ENCODE results near the gene NUDCD3. TPM values are rescaled to one million over a fixed set of nuclear protein-coding genes. Genes with fewer than 3 reads are reported as not detected.

Gene NUDCD3
- total RNA-seq, 2 donors from 2014 or later, result 70.6 to 75.1 TPM

- no peak for DNase-seq (ENCODE audit: low spot score)
- intact Hi-C loops (cut with DNase I), result no loop called here
Measured at GRCh38 chr7:44336491-44336890, 154.0 kb downstream of the NUDCD3 start.

GRCh38 chr7:44335184-44335583 lies 155.3 kb downstream of the NUDCD3 start:
- DNase-seq (ENCODE audit: low spot score), result no peak
- intact Hi-C loops (cut with DNase I), result no loop called here

GRCh38 chr7:44334734-44335097 lies 155.7 kb downstream of the NUDCD3 start:
- intact Hi-C loops (cut with DNase I), result no loop called here
- no peak for DNase-seq (ENCODE audit: low spot score)

- intact Hi-C loops (cut with DNase I), result no loop called here
- no peak for DNase-seq (ENCODE audit: low spot score)
Measured at GRCh38 chr7:44333911-44334733, 156.3 kb downstream of the NUDCD3 start.

GRCh38 chr7:44331682-44332081 lies 158.8 kb downstream of the NUDCD3 start:
- DNase-seq (ENCODE audit: low spot score), result no peak
- intact Hi-C loops (cut with DNase I), result no loop called here

- intact Hi-C loops (cut with DNase I), result no loop called here
Measured at GRCh38 chr7:44330331-44330730, 160.1 kb downstream of the NUDCD3 start.

GRCh38 chr7:44329888-44330287 lies 160.6 kb downstream of the NUDCD3 start:
- DNase-seq (ENCODE audit: low spot score), result no peak
- intact Hi-C loops (cut with DNase I), result no loop called here

More at GRCh38 chr7:44330331-44330730, 160.1 kb downstream of the NUDCD3 start:
- DNase-seq (ENCODE audit: low spot score), result no peak

Other genes starting within 250 kb of the NUDCD3 start
- gene CAMK2B, start 165.1 kb downstream of the NUDCD3 start, total RNA-seq, result 1 to 10 TPM; 1.2 to 3.5 TPM
- under 1 TPM; 0.14 to 0.23 TPM for gene NPC1L1, start 50.7 kb upstream of the NUDCD3 start, total RNA-seq
- 10 to 100 TPM; 33.9 to 40.2 TPM for gene DDX56, start 83.2 kb upstream of the NUDCD3 start, total RNA-seq
- 10 to 100 TPM; 50.3 to 52.5 TPM for gene TMED4, start 91.6 kb upstream of the NUDCD3 start, total RNA-seq
- 100 to 1,000 TPM; 123 to 132 TPM for gene OGDH, start 116.0 kb upstream of the NUDCD3 start, total RNA-seq

Measured in posterior vena cava (tissue), 2 donors.